Body of pancreas (tissue), 4 donors: ENCODE results near the gene RASA2. TPM values are rescaled to one million over a fixed set of nuclear protein-coding genes. Genes with fewer than 3 reads are reported as not detected.

ENCODE experiments used
- ATAC-seq: fragments of 150-250 bp; one replicate; pipeline ENCODE4 v1.9.1; 2016
- DNase-seq, 4 donors: peaks; one replicate each; pipeline ENCODE4 v3.0.0-alpha.2; 2019
- H3K27ac ChIP-seq, 4 donors: fragments of 200-600 bp; sonication (generic); 1 replicate in 3 of 4; 2 replicates in 1 of 4; pipeline versions ENCODE4 v1.5.1 to v1.6.1; 2016 to 2019; ENCODE audit warnings: mild to moderate bottlenecking in 1 of 4, mixed read lengths in 1 of 4, moderate library complexity in 1 of 4
- H3K27me3 ChIP-seq, 2 donors: fragments of 200-600 bp; sonication (generic); one replicate each; pipeline ENCODE4 v1.6.0; 2016; ENCODE audit warnings: mild to moderate bottlenecking in 1 of 2
- H3K36me3 ChIP-seq, 2 donors: fragments of 200-600 bp; sonication (generic); replicated peaks in 1 of 2; 2 replicates each; pipeline ENCODE4 v1.5.1; 2016; ENCODE audit warnings: low read depth in 2 of 2; ENCODE audit not compliant: insufficient read depth in 1 of 2
- H3K4me1 ChIP-seq: fragments of 200-600 bp; sonication (generic); one replicate; pipeline ENCODE4 v1.6.0; 2016
- H3K4me3 ChIP-seq, 2 donors: fragments of 200-600 bp; sonication (generic); 1 replicate in 1 of 2; 2 replicates in 1 of 2; pipeline ENCODE4 v1.5.1; 2016 to 2019
- H3K9me3 ChIP-seq, 3 donors: fragments of 200-600 bp; sonication (generic); 1 replicate in 2 of 3; 2 replicates in 1 of 3; pipeline ENCODE4 v1.5.1; 2016
- POLR2A ChIP-seq, 3 donors: fragments of 450-650 bp; IDR thresholded peaks; one replicate each; pipeline ENCODE4 v1.6.1; 2016; ENCODE audit warnings: antibody characterized with exemption in 3 of 3, mild to moderate bottlenecking in 2 of 3
- WGBS, 2 donors: methylation state at CpG; one replicate each; pipeline ENCODE4 v1.1.5; 2017; 5-methylcytosine and 5-hydroxymethylcytosine counted together
- intact Hi-C: fragments of 100-400 bp; cut with DNase I; formaldehyde crosslinking; loops from one replicate; pipeline ENCODE4 v1.15.1; 2023
- total RNA-seq, 2 donors: library from RNA; depleted of rRNA; stranded (reverse); fragments of >200 nt; gene quantifications; one replicate each; pipeline ENCODE4 v1.1.0, GENCODE V29; 2016
- TF ChIP-seq, protein P1 (sequence below), 7 experiments: fragments of 450-650 bp in 4 of 7; fragments of 200-600 bp in 3 of 7; sonication (generic) in 3 of 7; IDR thresholded peaks; one replicate each; pipeline ENCODE4 v1.5.1; 2016 to 2019; ENCODE audit warnings: antibody characterized with exemption in 7 of 7

RASA2 gene
- total RNA-seq, 2 donors from 2014 or later: 6.9 to 19.2 TPM

DNA sequence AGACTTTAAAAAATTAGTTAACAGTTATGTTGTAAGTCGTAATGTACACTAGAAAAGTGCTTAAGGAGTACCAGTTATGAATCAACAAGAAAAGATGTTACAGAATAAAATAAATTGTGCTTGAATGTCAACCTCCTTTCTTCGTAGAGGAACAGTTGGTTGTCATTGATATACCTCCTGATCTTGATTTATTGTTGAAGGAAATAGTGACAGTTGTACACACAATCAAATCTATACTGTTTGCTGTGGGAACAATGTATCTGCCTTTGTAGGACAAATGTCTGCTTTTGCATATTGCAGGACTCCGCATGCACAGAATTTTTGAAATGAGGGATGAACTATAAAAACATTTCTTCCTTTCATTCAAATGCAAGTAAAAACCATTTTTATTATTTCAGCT is 19.2 kb downstream of the RASA2 start:
- Histone ChIP-seq H3K4me1 (peaks cover 8% of the 10 kb centered on the region), H3K4me3 (no peak overlapping the region), H3K27me3 (no peaks in the 10 kb centered on the region), H3K36me3 (no peaks in the 10 kb centered on the region), H3K27ac (no peak overlapping the region), H3K9me3 (no peaks in the 10 kb centered on the region)
- ATAC-seq (no peak), DNase-seq (no peak)
- TF ChIP-seq, protein P1, sequence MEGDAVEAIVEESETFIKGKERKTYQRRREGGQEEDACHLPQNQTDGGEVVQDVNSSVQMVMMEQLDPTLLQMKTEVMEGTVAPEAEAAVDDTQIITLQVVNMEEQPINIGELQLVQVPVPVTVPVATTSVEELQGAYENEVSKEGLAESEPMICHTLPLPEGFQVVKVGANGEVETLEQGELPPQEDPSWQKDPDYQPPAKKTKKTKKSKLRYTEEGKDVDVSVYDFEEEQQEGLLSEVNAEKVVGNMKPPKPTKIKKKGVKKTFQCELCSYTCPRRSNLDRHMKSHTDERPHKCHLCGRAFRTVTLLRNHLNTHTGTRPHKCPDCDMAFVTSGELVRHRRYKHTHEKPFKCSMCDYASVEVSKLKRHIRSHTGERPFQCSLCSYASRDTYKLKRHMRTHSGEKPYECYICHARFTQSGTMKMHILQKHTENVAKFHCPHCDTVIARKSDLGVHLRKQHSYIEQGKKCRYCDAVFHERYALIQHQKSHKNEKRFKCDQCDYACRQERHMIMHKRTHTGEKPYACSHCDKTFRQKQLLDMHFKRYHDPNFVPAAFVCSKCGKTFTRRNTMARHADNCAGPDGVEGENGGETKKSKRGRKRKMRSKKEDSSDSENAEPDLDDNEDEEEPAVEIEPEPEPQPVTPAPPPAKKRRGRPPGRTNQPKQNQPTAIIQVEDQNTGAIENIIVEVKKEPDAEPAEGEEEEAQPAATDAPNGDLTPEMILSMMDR (IDR thresholded peaks at IDR 0.05): no peak
- TF ChIP-seq POLR2A (IDR thresholded peaks at IDR 0.05): no peak
- WGBS, 2 donors: 87 to 95% methylated on average over 3 of the region's 3 CpGs
- intact Hi-C loops: no loop called here

DNA sequence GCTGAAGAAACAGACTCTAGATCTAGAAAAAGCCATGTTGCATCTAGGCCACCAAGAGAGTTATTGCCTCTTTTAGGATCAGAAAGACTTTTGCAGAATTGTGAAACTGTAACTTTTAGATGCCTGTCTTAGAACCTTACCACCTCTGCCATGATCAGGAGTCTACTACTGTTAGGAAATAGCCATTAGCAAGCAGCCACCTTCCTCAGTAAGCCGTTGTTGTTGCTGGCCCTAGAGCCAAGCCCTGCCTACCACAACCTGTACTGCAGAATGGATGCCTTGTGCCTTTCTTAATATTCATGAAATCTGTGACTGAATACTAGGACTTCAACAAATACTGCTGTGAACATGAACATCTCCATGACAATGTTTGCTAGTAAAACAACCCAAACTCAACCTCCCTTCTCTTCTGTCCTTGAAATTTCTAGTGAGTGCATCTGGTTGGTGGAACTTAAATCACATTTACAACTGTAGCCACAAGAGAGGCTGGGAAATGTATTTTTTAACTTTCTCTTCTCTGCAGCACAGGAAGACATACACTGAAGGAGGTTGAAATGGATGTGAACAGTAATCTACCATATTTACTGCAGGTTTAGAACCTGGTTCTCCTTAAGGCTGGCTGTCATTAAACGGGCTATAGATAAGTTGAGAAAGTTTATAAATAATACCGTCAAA is 20.7 kb downstream of the RASA2 start:
- TF ChIP-seq POLR2A (IDR thresholded peaks at IDR 0.05): no peak
- TF ChIP-seq, protein P1 (IDR thresholded peaks at IDR 0.05): no peak

DNA sequence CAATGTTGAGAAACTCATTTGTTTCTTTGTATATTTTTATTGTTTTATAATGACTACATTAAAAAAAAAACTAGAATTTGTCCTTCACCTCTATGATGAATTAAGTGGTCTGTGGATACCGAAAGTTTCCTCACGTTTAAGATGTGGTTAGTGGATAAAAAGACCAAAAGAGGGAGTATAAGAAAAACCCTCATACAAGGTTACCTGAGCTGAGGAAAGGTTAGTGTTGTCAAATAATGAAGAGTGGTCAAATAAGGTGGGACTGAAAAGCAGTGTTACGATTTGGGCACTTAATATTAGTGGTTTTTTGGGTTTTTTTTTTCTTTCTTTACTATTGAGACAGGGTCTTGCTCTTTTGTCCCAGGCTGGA is 21.2 kb downstream of the RASA2 start:
- WGBS, 2 donors: 85 to 93% methylated on average over 3 of the region's 3 CpGs
- Histone ChIP-seq H3K4me3 (no peak overlapping the region), H3K27ac (no peak overlapping the region), H3K27me3 (no peaks in the 10 kb centered on the region), H3K36me3 (no peaks in the 10 kb centered on the region), H3K4me1 (peaks cover 8% of the 10 kb centered on the region), H3K9me3 (no peaks in the 10 kb centered on the region)
- intact Hi-C loops: no loop called here
- DNase-seq: no peak
- no peak for TF ChIP-seq POLR2A (IDR thresholded peaks at IDR 0.05)
- TF ChIP-seq, protein P1 (IDR thresholded peaks at IDR 0.05): no peak
- ATAC-seq: no peak

More for the DNA sequence above, 20.7 kb downstream of the RASA2 start:
- Histone ChIP-seq H3K27ac (no peak overlapping the region), H3K4me3 (no peak overlapping the region), H3K27me3 (no peaks in the 10 kb centered on the region), H3K4me1 (peaks cover 8% of the 10 kb centered on the region), H3K36me3 (no peaks in the 10 kb centered on the region), H3K9me3 (no peaks in the 10 kb centered on the region)
- 87 to 97% methylated on average over 3 of the region's 3 CpGs for WGBS, 2 donors
- intact Hi-C loops: no loop called here
- no peak for DNase-seq
- ATAC-seq: no peak

- Histone ChIP-seq H3K4me1 (no peaks in the 10 kb centered on the region), H3K4me3 (no peak overlapping the region), H3K36me3 (no peaks in the 10 kb centered on the region), H3K9me3 (no peaks in the 10 kb centered on the region), H3K27ac (no peak overlapping the region), H3K27me3 (no peaks in the 10 kb centered on the region)
- ATAC-seq (no peak), DNase-seq (no peak)
- intact Hi-C loops: no loop called here
- TF ChIP-seq, protein P1 (IDR thresholded peaks at IDR 0.05): no peak
- no peak for TF ChIP-seq POLR2A (IDR thresholded peaks at IDR 0.05)
- WGBS, 2 donors: 85 to 86% methylated on average over 4 of the region's 4 CpGs
These were observed 24.5 kb downstream of the RASA2 start for GRCh38 chr3:141511361-141511760.

- Histone ChIP-seq H3K4me3 (no peak overlapping the region), H3K27ac (no peak overlapping the region), H3K36me3 (peaks cover 8 to 13% of the 10 kb centered on the region in 2 donors), H3K9me3 (no peaks in the 10 kb centered on the region), H3K4me1 (no peaks in the 10 kb centered on the region), H3K27me3 (no peaks in the 10 kb centered on the region)
- TF ChIP-seq, protein P1 (IDR thresholded peaks at IDR 0.05): no peak
- no peak for TF ChIP-seq POLR2A (IDR thresholded peaks at IDR 0.05)
- intact Hi-C loops: no loop called here
- no peak for DNase-seq
- ATAC-seq: no peak
These were observed 27.6 kb downstream of the RASA2 start for GRCh38 chr3:141514382-141514781.
